NT2/D1 (cell line): ENCODE data around the gene SIK3.

Source experiments
- SUZ12 ChIP-seq: IDR thresholded peaks from 2 replicates; pipeline ENCODE4 v1.6.1; 2011; ENCODE audit not compliant: insufficient read length, insufficient read depth; ENCODE audit errors: extremely low read depth
- YY1 ChIP-seq: IDR thresholded peaks from 2 replicates; pipeline ENCODE4 v1.6.1; 2011; ENCODE audit not compliant: insufficient read length, insufficient read depth
- ZNF274 ChIP-seq: IDR thresholded peaks from 2 replicates; pipeline ENCODE4 v1.6.1; 2011; ENCODE audit warnings: mild to moderate bottlenecking, low read depth, low read length

- TF ChIP-seq ZNF274 (no peak), YY1 (no peak), SUZ12 (no peak)
Observed at GRCh38 chr11:116911976-116912734, 186.1 kb downstream of the SIK3 start.
